ENCODE measurements around the gene MAP3K7CL. TPM values are rescaled to one million over a fixed set of nuclear protein-coding genes. Genes with fewer than 3 reads are reported as not detected.

The MAP3K7CL gene
- total RNA-seq, 2 donors from 2014 or later, result 1.7 to 15.5 TPM

DNA sequence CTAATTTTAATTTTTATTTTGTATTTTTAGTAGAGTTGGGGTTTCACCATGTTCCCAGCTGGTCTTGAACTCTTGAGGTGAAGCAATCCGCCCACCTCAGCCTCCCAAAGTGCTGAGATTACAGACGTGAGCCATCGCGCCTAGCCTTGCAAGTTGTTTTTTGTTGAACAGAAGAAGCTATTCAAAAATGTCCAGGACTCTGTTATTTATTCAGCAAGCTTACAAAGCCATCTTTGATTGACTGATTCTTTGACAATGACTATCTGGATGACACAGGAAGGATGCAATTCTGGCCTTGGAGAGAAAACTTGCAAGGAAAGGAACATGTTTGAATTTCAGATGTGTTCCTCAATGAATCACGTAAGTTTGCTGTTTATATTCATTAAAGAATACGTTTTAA, 63.5 kb downstream of the MAP3K7CL start:
- peaks cover 0 to 8% of the 10 kb centered on the region in 2 donors for H3K4me1 ChIP-seq
- TF ChIP-seq CTCF (IDR thresholded peaks at IDR 0.05), result no peak
- DNase-seq (ENCODE audit: low spot score), result no peak
- H3K27me3 ChIP-seq, result no peaks in the 10 kb centered on the region
- H3K27ac ChIP-seq, result peak overlapping the region in 1 of 2 donors; percentile 52
- H3K4me3 ChIP-seq, result peak overlapping the region; percentile 26 to 33
- H3K9me3 ChIP-seq, result no peaks in the 10 kb centered on the region
- H3K36me3 ChIP-seq, result no peaks in the 10 kb centered on the region

DNA sequence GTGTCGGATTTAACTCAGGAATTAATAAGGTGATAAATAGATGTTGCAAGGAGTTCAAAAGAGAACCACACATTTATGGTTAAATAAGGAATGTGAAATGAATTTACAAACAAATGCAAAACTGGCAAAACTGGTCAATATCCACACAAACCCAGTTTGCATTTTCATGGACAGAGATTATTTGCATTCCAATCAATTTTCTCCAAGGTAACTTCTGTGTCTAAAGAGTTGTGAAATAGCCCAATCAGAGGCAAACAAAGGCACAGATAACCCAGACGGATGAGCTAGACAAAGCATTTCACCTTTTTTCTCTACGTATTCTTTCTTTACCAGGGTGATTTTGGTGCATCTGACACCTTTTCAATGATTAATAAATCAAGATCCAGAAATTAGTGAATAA, 63.9 kb downstream of the MAP3K7CL start:
- no peak for DNase-seq (ENCODE audit: low spot score)
- H3K4me3 ChIP-seq, result peak overlapping the region; percentile 16 to 33
- H3K4me1 ChIP-seq, result peaks cover 0 to 8% of the 10 kb centered on the region in 2 donors
- peak overlapping the region in 1 of 2 donors; percentile 32 for H3K27ac ChIP-seq
- H3K36me3 ChIP-seq, result no peaks in the 10 kb centered on the region
- no peak for TF ChIP-seq CTCF (IDR thresholded peaks at IDR 0.05)
- H3K27me3 ChIP-seq, result no peaks in the 10 kb centered on the region
- H3K9me3 ChIP-seq, result no peaks in the 10 kb centered on the region

DNA sequence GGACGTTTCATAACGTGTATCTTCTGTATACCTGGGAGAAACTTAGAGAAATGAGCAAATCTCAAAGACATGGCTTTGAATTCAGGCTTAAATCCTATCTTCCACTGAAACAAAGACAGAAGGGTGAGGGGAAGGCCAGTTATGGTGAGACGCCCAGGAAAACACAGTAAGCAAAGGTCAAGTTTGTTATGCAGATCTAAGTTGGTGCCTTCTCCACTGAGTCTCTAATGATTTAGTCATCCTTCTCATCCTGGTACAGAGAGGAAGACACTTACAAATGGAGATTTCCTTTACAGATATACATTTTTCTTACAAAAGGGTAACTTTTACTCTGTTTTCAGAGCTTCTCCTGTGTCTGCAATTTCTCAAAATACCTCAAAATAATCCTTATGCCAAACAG, 64.4 kb downstream of the MAP3K7CL start:
- peaks cover 0 to 8% of the 10 kb centered on the region in 2 donors for H3K4me1 ChIP-seq
- no peaks in the 10 kb centered on the region for H3K27me3 ChIP-seq
- H3K36me3 ChIP-seq, result no peaks in the 10 kb centered on the region
- TF ChIP-seq CTCF (IDR thresholded peaks at IDR 0.05), result no peak
- peak overlapping the region; percentile 16 to 33 for H3K4me3 ChIP-seq
- peak overlapping the region in 1 of 2 donors; percentile 32 for H3K27ac ChIP-seq
- DNase-seq (ENCODE audit: low spot score), result no peak
- H3K9me3 ChIP-seq, result no peaks in the 10 kb centered on the region

DNA sequence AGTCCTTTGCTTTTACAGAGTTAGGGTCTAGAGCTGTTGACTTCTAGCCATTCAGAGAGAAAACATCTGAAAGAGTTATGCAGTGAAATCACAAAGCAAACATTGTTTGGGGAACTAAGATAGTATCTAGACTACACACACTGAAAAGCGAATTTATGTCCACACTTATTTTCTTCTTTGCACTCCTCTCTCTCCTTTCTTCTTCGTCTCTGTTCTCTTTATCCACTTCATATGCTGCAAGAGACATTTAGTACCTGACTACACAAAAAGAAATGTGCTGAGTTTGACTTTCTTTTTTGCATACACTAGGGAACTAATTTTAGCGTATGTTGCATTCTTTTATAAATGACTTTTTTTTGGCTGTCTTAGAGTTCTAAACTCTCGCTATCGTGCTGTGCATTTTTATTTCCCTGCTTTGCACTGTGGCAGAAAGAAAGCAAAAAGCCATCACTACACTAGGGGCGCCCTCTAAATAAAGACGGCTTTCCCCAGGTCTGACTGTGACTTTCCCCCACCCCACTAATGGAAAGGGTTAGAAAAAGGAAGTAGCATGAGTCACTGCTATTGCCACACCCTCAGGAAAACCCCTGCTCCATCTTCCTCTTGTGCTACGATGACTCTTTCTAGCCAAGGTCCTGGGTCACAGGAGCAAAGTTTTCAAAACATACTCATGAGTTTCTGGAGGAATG, 65.7 kb downstream of the MAP3K7CL start:
- Histone ChIP-seq H3K9me3 (peaks cover 0 to 4% of the 10 kb centered on the region in 2 donors), H3K27me3 (no peaks in the 10 kb centered on the region), H3K36me3 (no peaks in the 10 kb centered on the region), H3K4me1 (peaks cover 0 to 8% of the 10 kb centered on the region in 2 donors), H3K4me3 (peak overlapping the region in 1 of 2 donors; percentile 29), H3K27ac (peak overlapping the region; percentile 10 to 20)
- peak in 1 of 2 donors; percentile 40 for TF ChIP-seq CTCF (IDR thresholded peaks at IDR 0.05)
- peak; percentile 77 for DNase-seq (ENCODE audit: low spot score)

- Histone ChIP-seq H3K36me3 (no peaks in the 10 kb centered on the region), H3K27me3 (no peaks in the 10 kb centered on the region), H3K9me3 (peaks cover 0 to 10% of the 10 kb centered on the region in 2 donors), H3K4me3 (no peak overlapping the region), H3K27ac (peak overlapping the region in 1 of 2 donors; percentile 9), H3K4me1 (peaks cover 0 to 8% of the 10 kb centered on the region in 2 donors)
- no peak for DNase-seq (ENCODE audit: low spot score)
- no peak for TF ChIP-seq CTCF (IDR thresholded peaks at IDR 0.05)
Observed at GRCh38 chr21:29196670-29197191, 66.3 kb downstream of the MAP3K7CL start.

All from right atrium auricular region (tissue), 2 donors.